Measurements from ENCODE around the gene SOX6. TPM values are rescaled to one million over a fixed set of nuclear protein-coding genes. Genes with fewer than 3 reads are reported as not detected.

SOX6 gene
- total and polyA plus RNA-seq, 4 donors, result 26.6 to 51.6 (median 38.6) TPM

DNA sequence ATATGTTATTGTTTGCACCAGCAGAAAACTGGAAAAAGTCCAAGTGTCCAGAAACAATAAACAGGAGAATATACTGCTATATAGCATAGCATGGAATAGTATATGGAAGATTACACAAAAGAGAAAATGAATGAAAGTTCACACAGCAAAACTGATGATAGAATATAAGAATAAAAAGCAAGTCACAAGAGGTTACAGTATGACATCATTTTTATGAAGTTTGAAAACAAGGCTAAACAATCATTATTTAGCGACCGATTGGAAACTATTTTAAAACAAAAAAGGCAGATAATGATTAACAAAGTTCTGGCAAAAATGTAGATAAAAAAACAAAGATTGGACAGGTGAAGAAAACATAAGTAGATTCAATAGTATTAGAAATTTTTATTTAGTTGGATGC lies 47.1 kb downstream of the SOX6 start:
- no peaks in the 10 kb centered on the region for H3K9me3 ChIP-seq (ENCODE audit: control insufficient read depth, insufficient read depth, low read length)
- DNase-seq (ENCODE audit: low read depth in 4 of 6, low spot score in 6 of 6), result no peak
- H3K27ac ChIP-seq (ENCODE audit: low read depth, low read length), result no peak overlapping the region
- H3K4me3 ChIP-seq (ENCODE audit: low read depth, low read length), result no peak overlapping the region
- no CpG with 5 or more reads among the region's 2 CpGs for WGBS (ENCODE audit: insufficient coverage)
- no peaks in the 10 kb centered on the region for H3K27me3 ChIP-seq (ENCODE audit: control insufficient read depth, insufficient read depth, low read length)
- no peaks in the 10 kb centered on the region for H3K4me1 ChIP-seq (ENCODE audit: control insufficient read depth, insufficient read depth, low read length)
- no peaks in the 10 kb centered on the region for H3K36me3 ChIP-seq (ENCODE audit: control insufficient read depth, insufficient read depth, low read length)

DNA sequence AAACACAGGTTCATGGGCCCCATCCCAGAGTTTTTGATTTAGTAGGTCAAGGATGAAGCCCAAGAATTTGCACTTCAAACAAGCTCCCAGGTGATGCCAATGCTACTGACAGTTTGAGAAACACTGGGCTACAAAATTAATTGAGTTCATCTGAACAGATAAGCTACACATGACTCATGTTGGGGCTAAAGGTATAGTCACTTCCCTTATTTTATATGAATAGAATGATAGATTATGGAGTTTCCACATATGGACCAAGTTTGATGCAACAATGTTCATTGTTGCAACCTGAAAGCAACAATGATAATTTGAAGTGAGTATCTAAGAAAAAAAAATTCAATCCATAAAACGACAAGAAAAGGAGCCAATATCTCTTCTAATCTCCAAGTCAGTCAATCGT lies 54.9 kb downstream of the SOX6 start:
- Histone ChIP-seq H3K27ac (ENCODE audit: low read depth, low read length) (no peak overlapping the region), H3K36me3 (ENCODE audit: control insufficient read depth, insufficient read depth, low read length) (no peaks in the 10 kb centered on the region), H3K9me3 (ENCODE audit: control insufficient read depth, insufficient read depth, low read length) (no peaks in the 10 kb centered on the region), H3K4me1 (ENCODE audit: control insufficient read depth, insufficient read depth, low read length) (no peaks in the 10 kb centered on the region), H3K4me3 (ENCODE audit: low read depth, low read length) (no peak overlapping the region), H3K27me3 (ENCODE audit: control insufficient read depth, insufficient read depth, low read length) (no peaks in the 10 kb centered on the region)
- no peak for DNase-seq (ENCODE audit: low read depth in 4 of 6, low spot score in 6 of 6)
- WGBS (ENCODE audit: insufficient coverage), result 84% methylated on average over 2 of the region's 2 CpGs

DNA sequence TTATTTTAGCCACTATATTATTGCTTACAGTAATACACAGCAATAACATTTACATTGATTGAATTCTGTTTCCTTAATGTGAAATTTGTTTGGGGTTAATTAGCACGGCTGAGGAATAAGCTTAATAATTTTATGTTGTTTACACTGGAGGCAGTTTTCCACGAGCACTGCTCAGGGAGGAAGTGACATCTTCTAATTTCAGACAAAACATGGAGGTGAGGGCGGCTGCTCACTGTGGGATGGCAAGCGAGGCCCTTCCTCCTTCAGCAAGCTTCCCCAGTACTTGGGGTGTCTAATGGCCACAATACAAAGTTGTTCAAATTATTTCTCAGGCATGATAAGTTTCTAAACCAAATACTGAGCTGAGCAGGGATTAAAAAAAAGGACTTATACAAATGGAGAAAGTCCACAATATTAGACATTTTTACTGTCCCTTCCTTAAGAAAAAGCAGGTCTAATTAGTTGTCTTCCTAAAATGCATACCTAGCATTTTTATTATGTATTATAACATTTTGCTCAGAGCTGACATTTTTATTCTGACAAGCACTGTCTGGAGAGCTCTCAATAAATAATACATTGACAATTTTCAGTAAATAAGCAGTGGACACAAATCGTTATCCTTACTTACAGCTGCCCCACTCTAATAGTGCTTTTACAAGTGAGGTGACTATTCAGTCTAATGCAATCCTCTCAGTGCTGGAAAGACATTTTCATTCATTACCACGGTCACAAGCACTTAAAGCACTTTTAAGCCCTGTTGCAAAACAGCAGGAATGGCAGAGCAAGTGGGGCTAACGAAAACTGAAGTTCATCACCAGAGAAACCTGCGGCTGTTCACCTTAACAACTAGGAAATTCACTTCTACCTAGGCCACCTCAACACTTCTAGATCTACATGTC lies 56.2 kb downstream of the SOX6 start:
- H3K27ac ChIP-seq (ENCODE audit: low read depth, low read length), result no peak overlapping the region
- H3K4me3 ChIP-seq (ENCODE audit: low read depth, low read length), result no peak overlapping the region
- no peaks in the 10 kb centered on the region for H3K4me1 ChIP-seq (ENCODE audit: control insufficient read depth, insufficient read depth, low read length)
- no peaks in the 10 kb centered on the region for H3K36me3 ChIP-seq (ENCODE audit: control insufficient read depth, insufficient read depth, low read length)
- no peaks in the 10 kb centered on the region for H3K27me3 ChIP-seq (ENCODE audit: control insufficient read depth, insufficient read depth, low read length)
- WGBS (ENCODE audit: insufficient coverage), result 33% methylated on average over 1 of the region's 8 CpGs
- no peaks in the 10 kb centered on the region for H3K9me3 ChIP-seq (ENCODE audit: control insufficient read depth, insufficient read depth, low read length)
- DNase-seq (ENCODE audit: low read depth in 4 of 6, low spot score in 6 of 6), result peak in 3 of 6 donors; percentile 10 to 60 (median 24)

DNA sequence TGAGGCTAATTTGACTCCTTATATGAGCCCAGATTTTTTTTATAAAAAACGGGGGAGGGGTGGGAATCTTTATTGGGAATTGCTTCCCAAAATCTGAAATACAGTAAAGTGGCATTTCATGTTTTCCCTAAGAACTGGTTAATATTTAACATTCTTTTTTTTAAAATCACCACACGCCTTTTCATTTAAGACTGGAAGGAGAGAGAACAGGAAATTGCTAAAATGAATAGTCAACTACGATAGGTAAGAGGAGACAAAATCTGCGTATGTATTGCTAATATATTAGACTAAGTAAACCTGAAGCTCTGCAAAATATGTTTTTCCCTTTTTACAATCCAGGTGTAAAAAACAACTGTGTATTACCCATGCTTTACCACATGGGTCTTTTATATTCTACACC lies 57.0 kb downstream of the SOX6 start:
- H3K27ac ChIP-seq (ENCODE audit: low read depth, low read length), result no peak overlapping the region
- H3K4me3 ChIP-seq (ENCODE audit: low read depth, low read length), result no peak overlapping the region
- H3K4me1 ChIP-seq (ENCODE audit: control insufficient read depth, insufficient read depth, low read length), result no peaks in the 10 kb centered on the region
- no peaks in the 10 kb centered on the region for H3K27me3 ChIP-seq (ENCODE audit: control insufficient read depth, insufficient read depth, low read length)
- H3K9me3 ChIP-seq (ENCODE audit: control insufficient read depth, insufficient read depth, low read length), result no peaks in the 10 kb centered on the region
- no peaks in the 10 kb centered on the region for H3K36me3 ChIP-seq (ENCODE audit: control insufficient read depth, insufficient read depth, low read length)
- no CpG with 5 or more reads among the region's 4 CpGs for WGBS (ENCODE audit: insufficient coverage)
- DNase-seq (ENCODE audit: low read depth in 4 of 6, low spot score in 6 of 6), result no peak

DNA sequence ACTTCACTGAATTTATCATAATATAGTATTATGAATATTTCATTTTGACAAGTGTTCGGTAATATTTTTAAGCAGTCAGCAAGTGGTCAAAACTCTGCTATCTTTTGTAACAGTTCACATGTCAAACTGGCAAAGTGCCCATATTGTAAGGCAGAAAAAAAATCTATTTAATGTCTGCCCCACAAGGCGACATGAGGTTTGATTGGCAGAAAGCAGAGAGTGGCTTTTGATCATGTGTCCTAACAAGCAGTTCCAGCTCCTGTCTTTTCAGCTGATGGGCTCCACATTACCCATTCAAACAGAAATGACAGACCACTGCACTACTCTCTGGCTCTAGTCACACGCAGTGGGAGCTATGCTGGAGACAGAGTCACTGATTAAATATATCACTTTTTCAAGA lies 59.0 kb downstream of the SOX6 start:
- H3K4me1 ChIP-seq (ENCODE audit: control insufficient read depth, insufficient read depth, low read length), result no peaks in the 10 kb centered on the region
- no peaks in the 10 kb centered on the region for H3K36me3 ChIP-seq (ENCODE audit: control insufficient read depth, insufficient read depth, low read length)
- no CpG with 5 or more reads among the region's 3 CpGs for WGBS (ENCODE audit: insufficient coverage)
- no peaks in the 10 kb centered on the region for H3K27me3 ChIP-seq (ENCODE audit: control insufficient read depth, insufficient read depth, low read length)
- peak in 2 of 6 donors; percentile 26 to 41 for DNase-seq (ENCODE audit: low read depth in 4 of 6, low spot score in 6 of 6)
- no peak overlapping the region for H3K4me3 ChIP-seq (ENCODE audit: low read depth, low read length)
- H3K27ac ChIP-seq (ENCODE audit: low read depth, low read length), result no peak overlapping the region
- H3K9me3 ChIP-seq (ENCODE audit: control insufficient read depth, insufficient read depth, low read length), result no peaks in the 10 kb centered on the region

DNA sequence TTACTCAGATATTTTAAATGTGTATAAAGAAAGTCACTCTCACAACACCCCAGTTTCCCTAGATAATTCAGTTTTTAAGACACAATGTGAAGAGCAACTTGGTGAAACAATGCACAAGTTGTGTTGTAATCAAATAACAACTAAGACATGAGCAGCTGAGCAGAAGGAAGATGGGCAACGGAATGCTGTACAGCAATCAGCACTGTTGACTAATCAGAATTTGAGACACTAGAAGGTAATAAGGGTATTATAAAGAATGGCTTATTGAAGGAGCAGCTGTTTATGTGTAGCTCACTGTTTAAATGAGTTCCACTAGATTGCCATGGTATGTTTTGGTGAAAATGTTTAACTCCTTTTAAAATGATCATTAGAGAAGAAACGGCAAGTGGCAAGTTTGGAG lies 60.1 kb downstream of the SOX6 start:
- Histone ChIP-seq H3K4me3 (ENCODE audit: low read depth, low read length) (no peak overlapping the region), H3K36me3 (ENCODE audit: control insufficient read depth, insufficient read depth, low read length) (no peaks in the 10 kb centered on the region), H3K27ac (ENCODE audit: low read depth, low read length) (no peak overlapping the region), H3K27me3 (ENCODE audit: control insufficient read depth, insufficient read depth, low read length) (no peaks in the 10 kb centered on the region), H3K9me3 (ENCODE audit: control insufficient read depth, insufficient read depth, low read length) (no peaks in the 10 kb centered on the region), H3K4me1 (ENCODE audit: control insufficient read depth, insufficient read depth, low read length) (no peaks in the 10 kb centered on the region)
- DNase-seq (ENCODE audit: low read depth in 4 of 6, low spot score in 6 of 6), result peak in 1 of 6 donors; percentile 44
- WGBS (ENCODE audit: insufficient coverage), result 57% methylated on average over 1 of the region's 2 CpGs

DNA sequence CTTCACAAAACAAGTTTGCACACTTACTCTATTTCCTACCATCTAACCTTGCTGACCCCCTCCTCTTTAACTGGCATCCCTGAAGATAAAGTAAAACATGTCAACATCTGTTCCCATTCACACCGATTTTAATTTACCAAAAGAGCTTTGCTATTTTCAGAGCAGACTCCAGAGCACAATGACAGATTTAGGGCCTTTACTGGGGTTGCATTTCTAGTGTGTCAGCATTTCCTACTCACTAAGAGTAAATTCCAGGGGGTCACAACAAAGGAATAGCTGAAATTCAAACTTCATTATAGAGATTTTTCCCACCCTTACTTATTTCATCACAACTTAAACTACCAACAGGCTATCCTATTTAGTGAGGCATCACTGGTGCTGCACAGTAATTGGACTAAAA lies 60.8 kb downstream of the SOX6 start:
- 50% methylated on average over 1 of the region's 1 CpG for WGBS (ENCODE audit: insufficient coverage)
- Histone ChIP-seq H3K4me1 (ENCODE audit: control insufficient read depth, insufficient read depth, low read length) (no peaks in the 10 kb centered on the region), H3K27ac (ENCODE audit: low read depth, low read length) (no peak overlapping the region), H3K9me3 (ENCODE audit: control insufficient read depth, insufficient read depth, low read length) (no peaks in the 10 kb centered on the region), H3K4me3 (ENCODE audit: low read depth, low read length) (no peak overlapping the region), H3K36me3 (ENCODE audit: control insufficient read depth, insufficient read depth, low read length) (no peaks in the 10 kb centered on the region), H3K27me3 (ENCODE audit: control insufficient read depth, insufficient read depth, low read length) (no peaks in the 10 kb centered on the region)
- DNase-seq (ENCODE audit: low read depth in 4 of 6, low spot score in 6 of 6), result peak in 1 of 6 donors; percentile 13

DNA sequence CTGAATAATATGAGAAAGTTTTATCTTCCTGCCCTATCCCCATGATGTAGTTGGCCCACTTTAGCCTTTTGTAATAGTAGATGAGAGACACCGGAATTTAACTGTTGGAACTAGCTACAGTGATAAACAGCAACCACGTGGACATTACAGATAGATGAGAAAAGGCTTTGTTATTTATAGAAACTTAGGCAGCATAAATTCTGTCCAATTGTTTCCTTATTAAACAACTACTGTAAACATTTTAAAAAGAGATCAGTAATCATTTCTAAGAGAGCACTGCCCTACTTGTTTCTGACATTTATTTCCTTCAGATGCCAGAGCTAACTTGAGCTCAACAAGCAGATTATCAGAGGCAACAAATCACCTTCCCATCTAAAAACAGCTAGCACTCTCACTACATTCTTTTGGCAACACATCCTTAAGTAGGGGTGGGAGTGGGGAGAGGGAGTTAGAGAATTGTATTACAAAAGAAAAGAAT lies 63.1 kb downstream of the SOX6 start:
- H3K27me3 ChIP-seq (ENCODE audit: control insufficient read depth, insufficient read depth, low read length), result no peaks in the 10 kb centered on the region
- no CpG with 5 or more reads among the region's 2 CpGs for whole genome bisulfite sequencing (ENCODE audit: insufficient coverage)
- peak in 1 of 6 donors; percentile 14 for DNase-seq (ENCODE audit: low read depth in 4 of 6, low spot score in 6 of 6)
- no peaks in the 10 kb centered on the region for H3K4me1 ChIP-seq (ENCODE audit: control insufficient read depth, insufficient read depth, low read length)
- H3K36me3 ChIP-seq (ENCODE audit: control insufficient read depth, insufficient read depth, low read length), result no peaks in the 10 kb centered on the region
- H3K27ac ChIP-seq (ENCODE audit: low read depth, low read length), result no peak overlapping the region
- H3K4me3 ChIP-seq (ENCODE audit: low read depth, low read length), result no peak overlapping the region
- no peaks in the 10 kb centered on the region for H3K9me3 ChIP-seq (ENCODE audit: control insufficient read depth, insufficient read depth, low read length)

GRCh38 chr11:16292167-16292859 lies 64.0 kb downstream of the SOX6 start:
- no peak overlapping the region for H3K27ac ChIP-seq (ENCODE audit: low read depth, low read length)
- WGBS (ENCODE audit: insufficient coverage), result 45% methylated on average over 4 of the region's 8 CpGs
- DNase-seq (ENCODE audit: low read depth in 4 of 6, low spot score in 6 of 6), result peak in 1 of 6 donors; percentile 67

More at GRCh38 chr11:16292167-16292859, 64.0 kb downstream of the SOX6 start:
- H3K27me3 ChIP-seq (ENCODE audit: control insufficient read depth, insufficient read depth, low read length), result no peaks in the 10 kb centered on the region
- H3K36me3 ChIP-seq (ENCODE audit: control insufficient read depth, insufficient read depth, low read length), result no peaks in the 10 kb centered on the region
- no peaks in the 10 kb centered on the region for H3K4me1 ChIP-seq (ENCODE audit: control insufficient read depth, insufficient read depth, low read length)
- no peak overlapping the region for H3K4me3 ChIP-seq (ENCODE audit: low read depth, low read length)
- no peaks in the 10 kb centered on the region for H3K9me3 ChIP-seq (ENCODE audit: control insufficient read depth, insufficient read depth, low read length)

Data from spinal cord (tissue), 10 donors.